ENCODE results near the gene FMO4.
"Not testable (repeated sequence)": the region's sequence is repeated elsewhere in the genome, so short reads cannot be mapped to it uniquely, and the experiment has no call there.

The FMO4 gene

GRCh38 chr1:171292799-171293198, 21.2 kb upstream of the FMO4 start:
- Histone ChIP-seq H3K27me3 (replicated peaks; ENCODE audit: control insufficient read depth, insufficient read depth, low read length) (no peaks in the 10 kb centered on the region), H3K9me3 (ENCODE audit: control insufficient read depth, low read length) (no peaks in the 10 kb centered on the region), H3K4me1 (ENCODE audit: control insufficient read depth, insufficient read depth, low read length) (peaks cover 18% of the 10 kb centered on the region), H3K36me3 (ENCODE audit: control insufficient read depth, insufficient read depth, low read length, severe bottlenecking) (no peaks in the 10 kb centered on the region), H3K4me3 (ENCODE audit: low read length) (no peak overlapping the region), H3K9ac (ENCODE audit: low read length) (no peak overlapping the region)
- DNase-seq (ENCODE audit: low read depth) = peak; percentile 32

GRCh38 chr1:171295383-171295782, 18.6 kb upstream of the FMO4 start:
- DNase-seq (ENCODE audit: low read depth) = peak; percentile 23
- H3K4me3 ChIP-seq (ENCODE audit: low read length); H3K36me3 ChIP-seq (ENCODE audit: control insufficient read depth, insufficient read depth, low read length, severe bottlenecking); H3K9ac ChIP-seq (ENCODE audit: low read length); H3K9me3 ChIP-seq (ENCODE audit: control insufficient read depth, low read length); H3K27me3 ChIP-seq (replicated peaks; ENCODE audit: control insufficient read depth, insufficient read depth, low read length): not testable (repeated sequence)
- H3K4me1 ChIP-seq (ENCODE audit: control insufficient read depth, insufficient read depth, low read length) = peaks cover 18% of the 10 kb centered on the region

GRCh38 chr1:171295821-171296220, 18.2 kb upstream of the FMO4 start:
- Histone ChIP-seq H3K27me3 (replicated peaks; ENCODE audit: control insufficient read depth, insufficient read depth, low read length) (no peaks in the 10 kb centered on the region), H3K4me1 (ENCODE audit: control insufficient read depth, insufficient read depth, low read length) (peaks cover 18% of the 10 kb centered on the region), H3K9ac (ENCODE audit: low read length) (peak overlapping the region; percentile 33), H3K4me3 (ENCODE audit: low read length) (no peak overlapping the region), H3K9me3 (ENCODE audit: control insufficient read depth, low read length) (peaks cover 13% of the 10 kb centered on the region), H3K36me3 (ENCODE audit: control insufficient read depth, insufficient read depth, low read length, severe bottlenecking) (no peaks in the 10 kb centered on the region)
- no peak for DNase-seq (ENCODE audit: low read depth)

- no peak for DNase-seq (ENCODE audit: low read depth)
Measured at GRCh38 chr1:171296897-171297296, 17.1 kb upstream of the FMO4 start.

GRCh38 chr1:171298696-171299095, 15.3 kb upstream of the FMO4 start:
- H3K9ac ChIP-seq (ENCODE audit: low read length) = no peak overlapping the region
- peaks cover 18% of the 10 kb centered on the region for H3K9me3 ChIP-seq (ENCODE audit: control insufficient read depth, low read length)
- no peak overlapping the region for H3K4me3 ChIP-seq (ENCODE audit: low read length)
- DNase-seq (ENCODE audit: low read depth) = no peak
- peaks cover 13% of the 10 kb centered on the region for H3K4me1 ChIP-seq (ENCODE audit: control insufficient read depth, insufficient read depth, low read length)
- H3K36me3 ChIP-seq (ENCODE audit: control insufficient read depth, insufficient read depth, low read length, severe bottlenecking) = no peaks in the 10 kb centered on the region
- no peaks in the 10 kb centered on the region for H3K27me3 ChIP-seq (replicated peaks; ENCODE audit: control insufficient read depth, insufficient read depth, low read length)

More at GRCh38 chr1:171296897-171297296, 17.1 kb upstream of the FMO4 start:
- H3K4me1 ChIP-seq (ENCODE audit: control insufficient read depth, insufficient read depth, low read length) = peaks cover 18% of the 10 kb centered on the region
- peaks cover 18% of the 10 kb centered on the region for H3K9me3 ChIP-seq (ENCODE audit: control insufficient read depth, low read length)
- no peaks in the 10 kb centered on the region for H3K27me3 ChIP-seq (replicated peaks; ENCODE audit: control insufficient read depth, insufficient read depth, low read length)
- no peaks in the 10 kb centered on the region for H3K36me3 ChIP-seq (ENCODE audit: control insufficient read depth, insufficient read depth, low read length, severe bottlenecking)
- no peak overlapping the region for H3K4me3 ChIP-seq (ENCODE audit: low read length)
- H3K9ac ChIP-seq (ENCODE audit: low read length) = no peak overlapping the region

GRCh38 chr1:171299342-171299741, 14.6 kb upstream of the FMO4 start:
- Histone ChIP-seq H3K27me3 (replicated peaks; ENCODE audit: control insufficient read depth, insufficient read depth, low read length) (no peaks in the 10 kb centered on the region), H3K36me3 (ENCODE audit: control insufficient read depth, insufficient read depth, low read length, severe bottlenecking) (no peaks in the 10 kb centered on the region), H3K9me3 (ENCODE audit: control insufficient read depth, low read length) (peaks cover 18% of the 10 kb centered on the region), H3K4me3 (ENCODE audit: low read length) (no peak overlapping the region), H3K9ac (ENCODE audit: low read length) (no peak overlapping the region), H3K4me1 (ENCODE audit: control insufficient read depth, insufficient read depth, low read length) (peaks cover 13% of the 10 kb centered on the region)
- DNase-seq (ENCODE audit: low read depth) = no peak

GRCh38 chr1:171300401-171300800, 13.6 kb upstream of the FMO4 start:
- Histone ChIP-seq H3K9ac (ENCODE audit: low read length) (no peak overlapping the region), H3K4me3 (ENCODE audit: low read length) (no peak overlapping the region), H3K36me3 (ENCODE audit: control insufficient read depth, insufficient read depth, low read length, severe bottlenecking) (no peaks in the 10 kb centered on the region), H3K4me1 (ENCODE audit: control insufficient read depth, insufficient read depth, low read length) (peaks cover 9% of the 10 kb centered on the region), H3K9me3 (ENCODE audit: control insufficient read depth, low read length) (peaks cover 18% of the 10 kb centered on the region), H3K27me3 (replicated peaks; ENCODE audit: control insufficient read depth, insufficient read depth, low read length) (no peaks in the 10 kb centered on the region)
- peak; percentile 9 for DNase-seq (ENCODE audit: low read depth)

GRCh38 chr1:171310661-171311087, 3.3 kb upstream of the FMO4 start:
- Histone ChIP-seq H3K9me3 (ENCODE audit: control insufficient read depth, low read length) (no peaks in the 10 kb centered on the region), H3K9ac (ENCODE audit: low read length) (no peak overlapping the region), H3K4me1 (ENCODE audit: control insufficient read depth, insufficient read depth, low read length) (peaks cover 24% of the 10 kb centered on the region), H3K27me3 (replicated peaks; ENCODE audit: control insufficient read depth, insufficient read depth, low read length) (no peaks in the 10 kb centered on the region), H3K36me3 (ENCODE audit: control insufficient read depth, insufficient read depth, low read length, severe bottlenecking) (no peaks in the 10 kb centered on the region), H3K4me3 (ENCODE audit: low read length) (no peak overlapping the region)
- no peak for DNase-seq (ENCODE audit: low read depth)

- H3K9me3 ChIP-seq (ENCODE audit: control insufficient read depth, low read length) = no peaks in the 10 kb centered on the region
- no peaks in the 10 kb centered on the region for H3K36me3 ChIP-seq (ENCODE audit: control insufficient read depth, insufficient read depth, low read length, severe bottlenecking)
- peaks cover 24% of the 10 kb centered on the region for H3K4me1 ChIP-seq (ENCODE audit: control insufficient read depth, insufficient read depth, low read length)
- H3K9ac ChIP-seq (ENCODE audit: low read length) = no peak overlapping the region
- no peaks in the 10 kb centered on the region for H3K27me3 ChIP-seq (replicated peaks; ENCODE audit: control insufficient read depth, insufficient read depth, low read length)
- no peak overlapping the region for H3K4me3 ChIP-seq (ENCODE audit: low read length)
- no peak for DNase-seq (ENCODE audit: low read depth)
Measured at GRCh38 chr1:171311771-171312558, 2.0 kb upstream of the FMO4 start.

- Histone ChIP-seq H3K9ac (ENCODE audit: low read length) (peak overlapping the region; percentile 41), H3K27me3 (replicated peaks; ENCODE audit: control insufficient read depth, insufficient read depth, low read length) (no peaks in the 10 kb centered on the region), H3K9me3 (ENCODE audit: control insufficient read depth, low read length) (no peaks in the 10 kb centered on the region), H3K4me3 (ENCODE audit: low read length) (no peak overlapping the region), H3K4me1 (ENCODE audit: control insufficient read depth, insufficient read depth, low read length) (peaks cover 24% of the 10 kb centered on the region), H3K36me3 (ENCODE audit: control insufficient read depth, insufficient read depth, low read length, severe bottlenecking) (no peaks in the 10 kb centered on the region)
- no peak for DNase-seq (ENCODE audit: low read depth)
Measured at GRCh38 chr1:171313319-171313834, 606 bp upstream of the FMO4 start.

- H3K9ac ChIP-seq (ENCODE audit: low read length) = no peak overlapping the region
- DNase-seq (ENCODE audit: low read depth) = no peak
- H3K9me3 ChIP-seq (ENCODE audit: control insufficient read depth, low read length) = no peaks in the 10 kb centered on the region
- no peak overlapping the region for H3K4me3 ChIP-seq (ENCODE audit: low read length)
- no peaks in the 10 kb centered on the region for H3K27me3 ChIP-seq (replicated peaks; ENCODE audit: control insufficient read depth, insufficient read depth, low read length)
- no peaks in the 10 kb centered on the region for H3K36me3 ChIP-seq (ENCODE audit: control insufficient read depth, insufficient read depth, low read length, severe bottlenecking)
- H3K4me1 ChIP-seq (ENCODE audit: control insufficient read depth, insufficient read depth, low read length) = no peaks in the 10 kb centered on the region
Measured at GRCh38 chr1:171329251-171329650, 15.3 kb downstream of the FMO4 start.

Data from adipocyte (in vitro differentiated cells).